ENCODE measurements around the gene EVPL. TPM values are rescaled to one million over a fixed set of nuclear protein-coding genes. Genes with fewer than 3 reads are reported as not detected.
"Not testable (repeated sequence)": the region's sequence is repeated elsewhere in the genome, so short reads cannot be mapped to it uniquely, and the experiment has no call there.

Gene EVPL
- total RNA-seq = 0.16 TPM
- long read RNA-seq, partial matches to known transcripts = 2 of 3 reads
- long read RNA-seq, other reads (novel, unspliced or antisense) = 1 of 3 reads

GRCh38 chr17:76027159-76027839 lies at the start of gene EVPL:
Gene EVPL, minus strand, starts transcription at chr17:76027306. Its CDS starts 108 bp downstream, at chr17:76027198.
- no peak for DNase-seq (ENCODE audit: low spot score)

GRCh38 chr17:76076146-76076764 lies 49.1 kb upstream of the EVPL start:
- DNase-seq (ENCODE audit: low spot score) = peak; percentile 86

- peak; percentile 87 for DNase-seq (ENCODE audit: low spot score)
Measured at GRCh38 chr17:76075364-76076145, 48.4 kb upstream of the EVPL start.

- no peak for DNase-seq (ENCODE audit: low spot score)
Measured at GRCh38 chr17:76074390-76075363, 47.6 kb upstream of the EVPL start, which contains the start of gene GALR2. Gene GALR2, plus strand, starts transcription at chr17:76074781. Its CDS starts 103 bp downstream, at chr17:76074884.

GRCh38 chr17:76072148-76072858 lies 45.2 kb upstream of the EVPL start, which contains the start of gene SRP68:
Gene SRP68, minus strand, starts transcription at chr17:76072517. Its CDS starts 26 bp downstream, at chr17:76072491.
- DNase-seq (ENCODE audit: low spot score) = peak; percentile 97

- no peak for DNase-seq (ENCODE audit: low spot score)
Measured at GRCh38 chr17:76071531-76072147, 44.5 kb upstream of the EVPL start.

- DNase-seq (ENCODE audit: low spot score) = no peak
Measured at GRCh38 chr17:76065775-76066174, 38.7 kb upstream of the EVPL start.

- no peak for DNase-seq (ENCODE audit: low spot score)
Measured at GRCh38 chr17:76063875-76064546, 36.9 kb upstream of the EVPL start.

GRCh38 chr17:76058264-76058663 lies 31.2 kb upstream of the EVPL start:
- DNase-seq (ENCODE audit: low spot score) = not testable (repeated sequence)

GRCh38 chr17:76056882-76057281 lies 29.8 kb upstream of the EVPL start:
- no peak for DNase-seq (ENCODE audit: low spot score)

GRCh38 chr17:76054112-76054476 lies 27.0 kb upstream of the EVPL start:
- DNase-seq (ENCODE audit: low spot score) = no peak

- no peak for DNase-seq (ENCODE audit: low spot score)
Measured at GRCh38 chr17:76053246-76054111, 26.4 kb upstream of the EVPL start.

GRCh38 chr17:76051561-76051960 lies 24.5 kb upstream of the EVPL start:
- no peak for DNase-seq (ENCODE audit: low spot score)

- no peak for DNase-seq (ENCODE audit: low spot score)
Measured at GRCh38 chr17:76050538-76051467, 23.7 kb upstream of the EVPL start.

- no peak for DNase-seq (ENCODE audit: low spot score)
Measured at GRCh38 chr17:76049836-76050537, 22.9 kb upstream of the EVPL start.

GRCh38 chr17:76049239-76049638 lies 22.1 kb upstream of the EVPL start:
- DNase-seq (ENCODE audit: low spot score) = no peak

Measured in mesenteric fat pad (tissue), 1 donor.